ENCODE results near the gene ENOX1.
A peak's percentile ranks its signal among the peaks of the same experiment; 100 is the strongest.

GRCh38 chr13:43375797-43376465, 410.8 kb downstream of the ENOX1 start:
- TF ChIP-seq POLR2A (IDR thresholded peaks at IDR 0.05; ENCODE audit: low read depth, low read length) (no peak), CTCF (IDR thresholded peaks at IDR 0.05; ENCODE audit: extremely low read depth in 1 of 2, insufficient read depth in 1 of 2, low read depth in 1 of 2, low read length in 2 of 2) (no peak), JUN (IDR thresholded peaks at IDR 0.05; ENCODE audit: borderline replicate concordance, insufficient read depth, insufficient read length, low read depth) (no peak), EZH2 (IDR thresholded peaks at IDR 0.05; ENCODE audit: borderline replicate concordance, low read depth, low read length, severe bottlenecking) (no peak), POLR2AphosphoS5 (IDR thresholded peaks at IDR 0.05; ENCODE audit: insufficient read depth, low read depth, low read length) (no peak), FOS (IDR thresholded peaks at IDR 0.05; ENCODE audit: borderline replicate concordance, insufficient read depth, low read length) (peak; percentile 23), MYC (IDR thresholded peaks at IDR 0.05; ENCODE audit: low read depth, low read length) (no peak), GATA2 (IDR thresholded peaks at IDR 0.05; ENCODE audit: insufficient read depth, insufficient read length, low read depth, low read length) (no peak)
- TF ChIP-seq, protein P1, sequence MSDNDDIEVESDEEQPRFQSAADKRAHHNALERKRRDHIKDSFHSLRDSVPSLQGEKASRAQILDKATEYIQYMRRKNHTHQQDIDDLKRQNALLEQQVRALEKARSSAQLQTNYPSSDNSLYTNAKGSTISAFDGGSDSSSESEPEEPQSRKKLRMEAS (IDR thresholded peaks at IDR 0.05; ENCODE audit: insufficient read depth, insufficient read length), result no peak
